HepG2 (cell line): ENCODE measurements around the gene RASA3. TPM values are rescaled to one million over a fixed set of nuclear protein-coding genes. Genes with fewer than 3 reads are reported as not detected.

Source experiments
- CBFB ChIP-seq: sonication (generic); formaldehyde crosslinking; IDR thresholded peaks from 2 replicates; pipeline ENCODE4 v1.4.0; 2020; ENCODE audit warnings: missing genetic modification reagents
- EP300 ChIP-seq, 3 experiments: sonication (generic) in 1 of 3; formaldehyde crosslinking in 1 of 3; IDR thresholded peaks; 2 replicates each; pipeline versions ENCODE4 v1.5.1 to v1.6.1; 2011 to 2020; ENCODE audit warnings: low read depth in 2 of 3, low read length in 2 of 3, borderline replicate concordance in 1 of 3, improper control_type of control experiment in 1 of 3, mild to moderate bottlenecking in 1 of 3, missing genetic modification reagents in 1 of 3, moderate library complexity in 1 of 3
- HNF4A ChIP-seq: sonication (generic); formaldehyde crosslinking; IDR thresholded peaks from 2 replicates; pipeline ENCODE4 v1.4.0; 2020; ENCODE audit warnings: missing genetic modification reagents
- HOXA3 ChIP-seq: sonication (generic); formaldehyde crosslinking; IDR thresholded peaks from 2 replicates; pipeline ENCODE4 v1.5.0; 2020; ENCODE audit warnings: missing genetic modification reagents
- ISX ChIP-seq: sonication (generic); formaldehyde crosslinking; conservative IDR thresholded peaks from 2 replicates; pipeline ENCODE4 v1.5.0; 2020; ENCODE audit warnings: missing genetic modification reagents
- JARID2 ChIP-seq: sonication (generic); formaldehyde crosslinking; IDR thresholded peaks from 2 replicates; pipeline ENCODE4 v1.8.1; 2023; ENCODE audit warnings: missing genetic modification reagents, inconsistent platforms; ENCODE audit not compliant: insufficient replicate concordance
- JDP2 ChIP-seq: sonication (generic); formaldehyde crosslinking; IDR thresholded peaks from 2 replicates; pipeline ENCODE4 v1.8.1; 2022; ENCODE audit warnings: missing genetic modification reagents, borderline replicate concordance
- JUN ChIP-seq: sonication (generic); formaldehyde crosslinking; IDR thresholded peaks from 2 replicates; pipeline ENCODE4 v1.4.0; 2020; ENCODE audit warnings: mild to moderate bottlenecking, missing genetic modification reagents
- KDM2A ChIP-seq: sonication (generic); formaldehyde crosslinking; IDR thresholded peaks from 2 replicates; pipeline ENCODE4 v1.4.0; 2020; ENCODE audit warnings: low read depth, missing genetic modification reagents, borderline replicate concordance
- NCOA5 ChIP-seq: sonication (generic); formaldehyde crosslinking; IDR thresholded peaks from 2 replicates; pipeline ENCODE4 v1.4.0; 2020; ENCODE audit warnings: missing genetic modification reagents
- PBX2 ChIP-seq: IDR thresholded peaks from 2 replicates; pipeline ENCODE4 v1.6.1; 2016; ENCODE audit warnings: control low read depth
- SIN3B ChIP-seq: fragments of 150-350 bp; IDR thresholded peaks from 2 replicates; pipeline ENCODE4 v1.6.1; 2014; ENCODE audit warnings: low read length
- ZHX2 ChIP-seq, 2 experiments: sonication (generic) in 1 of 2; formaldehyde crosslinking in 1 of 2; IDR thresholded peaks; 2 replicates each; pipeline versions ENCODE4 v1.6.1 to v1.9.0; 2014 to 2022; ENCODE audit warnings: antibody characterized with exemption in 1 of 2, borderline replicate concordance in 1 of 2, inconsistent platforms in 1 of 2, low read depth in 1 of 2, missing genetic modification reagents in 1 of 2
- ZNF280B ChIP-seq: sonication (generic); formaldehyde crosslinking; IDR thresholded peaks from 2 replicates; pipeline ENCODE4 v1.5.0; 2020; ENCODE audit warnings: missing genetic modification reagents, mild to moderate bottlenecking, borderline replicate concordance
- ZNF687 ChIP-seq: sonication (generic); formaldehyde crosslinking; IDR thresholded peaks from 2 replicates; pipeline ENCODE4 v1.5.1; 2020; ENCODE audit warnings: mild to moderate bottlenecking, missing genetic modification reagents, moderate library complexity
- ZNF7 ChIP-seq: IDR thresholded peaks from 2 replicates; pipeline ENCODE4 v1.6.1; 2016; ENCODE audit warnings: missing biosample characterization, missing genetic modification reagents
- ZNF746 ChIP-seq: sonication (generic); formaldehyde crosslinking; IDR thresholded peaks from 2 replicates; pipeline ENCODE4 v1.8.0; 2022; ENCODE audit warnings: mild to moderate bottlenecking, missing genetic modification reagents
- polyA plus RNA-seq, 8 experiments: library from polyadenylated mRNA; depleted of rRNA in 3 of 8; stranded (reverse) in 7 of 8; unstranded in 1 of 8; fragments of >200 nt; fragmentation: Illumina TruSeq in 4 of 8; extraction: Trizol in 4 of 8; gene quantifications; 2 replicates each; pipeline versions ENCODE4 v1.2.1 to v1.2.3, GENCODE V29; 2011 to 2016; ENCODE audit warnings: low read depth in 4 of 8, missing spikeins in 1 of 8, mixed read lengths in 1 of 8; ENCODE audit not compliant: insufficient read depth in 1 of 8
- total RNA-seq, 5 experiments: library from RNA; depleted of rRNA; stranded (reverse); fragments of >200 nt; fragmentation: Illumina TruSeq; extraction: Trizol; gene quantifications; 2 replicates each; pipeline ENCODE4 v1.2.3, GENCODE V29; 2016; ENCODE audit warnings: low read depth in 1 of 5

RASA3 gene
- total and polyA plus RNA-seq, 2 of the 13 experiments (the other 11 are each of a cell fraction or from before 2014, with no cell fraction given), result 0.05 TPM; not detected in 1

GRCh38 chr13:114115191-114115671, 17.2 kb downstream of the RASA3 start (continued):
- TF ChIP-seq PBX2 (CRISPR knock-in tag) (no peak), EP300 (IDR thresholded peaks at IDR 0.05; ENCODE audit: low read depth in 2 of 2, low read length in 2 of 2) (no peak), EP300 (CRISPR knock-in tag; IDR thresholded peaks at IDR 0.05; ENCODE audit: borderline replicate concordance) (no peak), ISX (no peak), JUN (CRISPR knock-in tag) (no peak), KDM2A (0 out of 2 replicates have a peak, but pooled peaks have one; percentile 42), ZNF280B (no peak), HOXA3 (CRISPR knock-in tag) (peak; percentile 44; the same call in 1 of the 2 replicates), SIN3B (no peak), ZNF746 (no peak), ZNF687 (CRISPR knock-in tag) (peak; percentile 68), JDP2 (no peak), HNF4A (peak; percentile 28; the same call in 1 of the 2 replicates), NCOA5 (CRISPR knock-in tag) (no peak), CBFB (no peak), ZHX2 (IDR thresholded peaks at IDR 0.05; ENCODE audit: low read depth) (no peak), ZHX2 (CRISPR knock-in tag; IDR thresholded peaks at IDR 0.05; ENCODE audit: borderline replicate concordance) (no peak), ZNF7 (no peak), JARID2 (CRISPR knock-in tag) (no peak)
